Calu3 (cell line): Measurements from ENCODE around the gene HOXA3. TPM values are rescaled to one million over a fixed set of nuclear protein-coding genes. Genes with fewer than 3 reads are reported as not detected.

ENCODE experiments used
- BruUV-seq: library from RNA; stranded (reverse); fragments of 400-500 nt; replicated peaks from 2 replicates; lab custom pipeline; 2021; lab: Mats Ljungman, UMichigan
- CTCF ChIA-PET: fragments of 300-600 bp; sonication (Branson Sonifier 250); formaldehyde crosslinking; loops from one replicate; lab custom pipeline; 2022; ENCODE audit warnings: antibody characterized with exemption; lab: Charles Lee
- DNase-seq: peaks from one replicate; pipeline ENCODE4 v3.0.0; 2022
- H3K27ac Mint-ChIP-seq: one replicate; pipeline ENCODE4 v1.8.0; 2022; ENCODE audit warnings: mixed read lengths; ENCODE audit not compliant: unreplicated experiment
- H3K27me3 Mint-ChIP-seq: one replicate; pipeline ENCODE4 v1.8.0; 2022; ENCODE audit warnings: mixed read lengths; ENCODE audit not compliant: unreplicated experiment
- H3K36me3 Mint-ChIP-seq: one replicate; pipeline ENCODE4 v1.8.0; 2022; ENCODE audit warnings: mild to moderate bottlenecking, moderate library complexity, mixed read lengths; ENCODE audit not compliant: insufficient read depth, unreplicated experiment
- H3K4me1 Mint-ChIP-seq: one replicate; pipeline ENCODE4 v1.8.0; 2022; ENCODE audit warnings: mild to moderate bottlenecking, low read depth, mixed read lengths; ENCODE audit not compliant: unreplicated experiment
- H3K4me3 Mint-ChIP-seq: one replicate; pipeline ENCODE4 v1.8.0; 2022; ENCODE audit warnings: mild to moderate bottlenecking, low read depth, moderate library complexity, mixed read lengths; ENCODE audit not compliant: unreplicated experiment
- H3K9me3 Mint-ChIP-seq: one replicate; pipeline ENCODE4 v1.8.0; 2022; ENCODE audit warnings: low read depth, mixed read lengths; ENCODE audit not compliant: unreplicated experiment
- intact Hi-C: fragments of 100-400 bp; cut with micrococcal nuclease; formaldehyde crosslinking; loops from one replicate; pipeline ENCODE4 v1.10.0; 2022; ENCODE audit not compliant: unreplicated experiment
- total RNA-seq: library from RNA; stranded (reverse); gene quantifications from 2 replicates; pipeline ENCODE4 v1.2.3, GENCODE V29; 2022
- TF ChIP-seq, protein P1 (sequence below): fragments of 200-600 bp; IDR thresholded peaks from one replicate; pipeline ENCODE4 v1.8.0; 2022; ENCODE audit warnings: antibody characterized with exemption; ENCODE audit not compliant: unreplicated experiment

HOXA3 gene
- total RNA-seq, 1 experiment from 2014 or later = 20.9 TPM

DNA sequence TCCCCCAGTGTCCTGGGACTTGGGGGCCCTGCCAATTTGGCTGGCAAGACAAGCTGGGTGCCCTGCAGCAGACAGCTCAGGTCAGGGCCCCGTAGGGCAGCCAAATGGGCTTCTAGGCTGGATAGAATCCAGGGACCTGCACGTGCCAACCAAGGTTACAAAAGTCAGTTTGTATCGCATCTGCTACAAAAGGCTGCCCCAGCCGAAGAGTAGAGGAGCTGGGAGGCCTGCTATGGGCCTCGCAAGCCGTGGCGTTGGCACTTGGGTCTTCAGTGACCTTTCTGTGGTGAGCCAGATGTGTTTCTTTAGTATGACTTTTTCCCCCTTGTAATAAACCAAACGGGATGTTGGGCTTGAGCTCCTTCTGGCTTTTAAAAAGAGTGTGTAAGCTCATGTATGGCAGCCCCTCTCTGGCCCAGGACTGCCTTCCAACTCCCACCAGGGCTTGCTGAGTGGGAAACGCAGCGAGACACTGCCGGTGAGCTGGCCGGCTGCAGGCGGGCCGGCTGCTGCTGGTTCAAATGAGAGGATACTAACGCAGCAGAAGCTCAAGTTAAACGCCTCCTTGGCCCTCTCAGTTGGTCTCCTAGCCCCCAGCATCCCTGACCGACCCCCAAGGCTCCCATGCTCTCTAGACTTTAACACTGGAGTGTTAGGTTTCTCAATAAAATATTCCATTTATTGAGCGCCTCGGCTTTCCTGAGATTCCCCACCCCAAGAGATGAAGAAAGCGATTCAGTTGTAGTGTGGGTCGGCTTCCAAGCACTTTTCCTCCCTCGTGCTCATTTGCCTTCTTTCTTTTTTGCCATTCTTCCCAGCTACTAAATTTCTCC is 24.8 kb upstream of the HOXA3 start:
- CTCF ChIA-PET = interaction anchor here (1.4 kb wide), 2 partner anchors 12 to 15 kb away, joined by 3 read pairs; no protein-coding TSS in a partner anchor
- TF ChIP-seq, protein P1, sequence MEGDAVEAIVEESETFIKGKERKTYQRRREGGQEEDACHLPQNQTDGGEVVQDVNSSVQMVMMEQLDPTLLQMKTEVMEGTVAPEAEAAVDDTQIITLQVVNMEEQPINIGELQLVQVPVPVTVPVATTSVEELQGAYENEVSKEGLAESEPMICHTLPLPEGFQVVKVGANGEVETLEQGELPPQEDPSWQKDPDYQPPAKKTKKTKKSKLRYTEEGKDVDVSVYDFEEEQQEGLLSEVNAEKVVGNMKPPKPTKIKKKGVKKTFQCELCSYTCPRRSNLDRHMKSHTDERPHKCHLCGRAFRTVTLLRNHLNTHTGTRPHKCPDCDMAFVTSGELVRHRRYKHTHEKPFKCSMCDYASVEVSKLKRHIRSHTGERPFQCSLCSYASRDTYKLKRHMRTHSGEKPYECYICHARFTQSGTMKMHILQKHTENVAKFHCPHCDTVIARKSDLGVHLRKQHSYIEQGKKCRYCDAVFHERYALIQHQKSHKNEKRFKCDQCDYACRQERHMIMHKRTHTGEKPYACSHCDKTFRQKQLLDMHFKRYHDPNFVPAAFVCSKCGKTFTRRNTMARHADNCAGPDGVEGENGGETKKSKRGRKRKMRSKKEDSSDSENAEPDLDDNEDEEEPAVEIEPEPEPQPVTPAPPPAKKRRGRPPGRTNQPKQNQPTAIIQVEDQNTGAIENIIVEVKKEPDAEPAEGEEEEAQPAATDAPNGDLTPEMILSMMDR = no peak
- H3K27ac Mint-ChIP-seq = no peak overlapping the region
- intact Hi-C loops = no loop called here
- no peaks in the 10 kb centered on the region for H3K9me3 Mint-ChIP-seq
- H3K27me3 Mint-ChIP-seq = no peaks in the 10 kb centered on the region
- peaks cover 19% of the 10 kb centered on the region for H3K36me3 Mint-ChIP-seq
- H3K4me3 Mint-ChIP-seq = no peak overlapping the region
- H3K4me1 Mint-ChIP-seq = peaks cover 16% of the 10 kb centered on the region
- no peak for DNase-seq
- BruUV-seq = no TSS peak

DNA sequence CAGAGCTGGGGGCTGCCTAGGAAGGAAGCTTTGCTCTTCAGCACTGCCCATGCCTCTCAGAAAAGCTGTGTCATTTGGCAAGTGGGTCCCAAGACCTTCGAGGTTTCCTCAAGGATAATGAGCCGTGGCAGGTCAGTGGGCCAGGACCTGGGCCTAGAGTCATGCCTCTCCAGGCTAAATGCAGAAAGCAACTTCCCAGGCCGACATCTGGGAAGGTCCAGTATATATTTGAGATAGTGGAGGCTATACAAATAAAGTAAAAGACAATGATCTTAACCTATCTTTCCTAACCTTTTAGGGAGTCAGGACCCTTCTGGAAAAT is 24.1 kb upstream of the HOXA3 start:
- Mint-ChIP-seq H3K9me3 (no peaks in the 10 kb centered on the region), H3K4me1 (peaks cover 23% of the 10 kb centered on the region), H3K36me3 (peaks cover 26% of the 10 kb centered on the region), H3K4me3 (no peak overlapping the region), H3K27me3 (no peaks in the 10 kb centered on the region), H3K27ac (no peak overlapping the region)
- BruUV-seq = no TSS peak
- intact Hi-C loops = no loop called here
- DNase-seq = no peak
- TF ChIP-seq, protein P1 = no peak
- CTCF ChIA-PET = interaction anchor here (1.4 kb wide), 1 partner anchor 12 kb away, joined by 3 read pairs; no protein-coding TSS in a partner anchor

DNA sequence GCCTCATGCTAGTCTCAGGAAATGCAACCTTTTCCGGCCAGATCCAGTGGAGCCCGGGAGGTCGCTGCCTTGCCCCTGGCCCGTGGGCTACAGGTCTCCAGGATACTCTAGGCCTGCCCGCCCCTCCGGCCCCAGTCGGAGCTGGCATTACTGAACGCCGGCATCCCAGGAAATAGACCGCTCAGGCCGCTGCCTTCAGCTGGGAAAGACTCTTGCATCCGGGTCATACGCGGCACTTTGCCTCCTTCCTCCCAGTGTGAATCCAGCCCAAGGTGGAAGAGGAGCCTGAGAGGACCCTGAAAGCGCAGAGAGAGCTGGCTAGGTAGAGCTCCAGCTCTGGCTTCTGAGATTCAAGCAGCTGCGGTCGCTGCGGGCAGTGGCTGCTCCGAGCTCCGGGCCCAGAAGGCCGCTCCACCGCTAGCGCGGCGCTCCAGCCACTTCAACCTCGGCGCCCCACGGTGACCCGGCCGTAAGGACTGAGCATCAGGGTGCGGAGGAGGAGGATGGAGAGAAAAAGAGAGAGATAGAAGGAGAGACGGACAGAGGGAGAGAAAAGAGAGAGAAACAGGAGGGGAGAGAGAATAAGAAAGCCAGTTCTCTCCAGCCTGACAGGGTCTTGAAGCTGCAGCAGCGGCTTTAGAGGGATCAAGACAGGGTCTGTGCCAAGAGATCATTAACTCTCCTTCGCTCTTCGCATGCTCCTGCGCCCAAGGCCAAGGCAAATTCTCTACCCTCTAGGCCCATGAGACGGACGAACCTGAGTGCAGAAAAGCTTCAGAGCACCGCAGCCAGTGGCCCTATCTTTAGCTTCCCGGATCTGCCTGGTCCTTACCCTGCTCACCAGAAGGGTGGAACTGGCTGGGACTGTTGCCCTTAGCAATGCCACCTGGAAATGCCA is 23.5 kb upstream of the HOXA3 start:
- Mint-ChIP-seq H3K4me3 (no peak overlapping the region), H3K27ac (no peak overlapping the region), H3K9me3 (no peaks in the 10 kb centered on the region), H3K36me3 (peaks cover 28% of the 10 kb centered on the region), H3K4me1 (peaks cover 28% of the 10 kb centered on the region), H3K27me3 (no peaks in the 10 kb centered on the region)
- no peak for DNase-seq
- TF ChIP-seq, protein P1 = no peak
- intact Hi-C loops = no loop called here
- CTCF ChIA-PET = no interaction called here
- no TSS peak for BruUV-seq

DNA sequence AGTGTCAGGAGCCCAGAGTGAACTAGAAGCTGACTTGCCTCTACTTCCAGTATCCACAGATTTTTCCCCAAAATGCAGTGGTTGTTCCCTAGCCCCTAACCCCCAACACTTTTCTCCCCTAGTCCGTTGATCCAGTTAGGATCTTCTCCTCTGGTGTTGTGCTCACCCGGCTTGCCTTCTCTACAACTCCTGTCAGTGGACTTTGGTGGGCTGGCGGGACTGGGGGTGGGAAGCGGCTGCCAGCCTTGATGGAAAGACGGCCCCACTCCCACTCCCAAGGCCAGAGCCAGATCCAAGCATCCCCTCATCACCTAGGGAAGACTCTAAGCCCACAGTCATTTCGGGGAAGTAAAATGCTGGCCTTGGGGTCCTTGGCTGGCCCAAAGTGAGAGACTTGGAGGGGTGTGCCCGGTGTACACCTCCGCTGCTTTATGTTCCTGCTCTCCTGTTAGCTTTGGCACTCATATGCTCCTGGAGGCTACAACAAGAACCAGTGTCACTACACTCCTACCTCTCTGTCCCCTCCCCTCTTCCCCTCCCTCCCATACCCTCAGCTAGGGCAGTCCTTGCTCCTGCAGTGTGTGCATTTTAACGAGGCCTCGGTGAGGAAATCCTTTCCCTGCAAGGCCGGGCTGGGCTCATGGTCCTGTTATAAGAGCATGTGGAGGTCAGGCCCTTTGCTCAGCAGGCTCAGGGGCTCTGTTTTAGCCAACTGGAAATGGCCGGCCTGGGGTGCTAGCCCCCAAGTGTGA is 22.7 kb upstream of the HOXA3 start:
- Mint-ChIP-seq H3K9me3 (no peaks in the 10 kb centered on the region), H3K27ac (peak overlapping the region; percentile 3), H3K4me1 (peaks cover 35% of the 10 kb centered on the region), H3K27me3 (no peaks in the 10 kb centered on the region), H3K4me3 (peak overlapping the region; percentile 72), H3K36me3 (peaks cover 31% of the 10 kb centered on the region)
- DNase-seq = no peak
- BruUV-seq = no TSS peak
- intact Hi-C loops = no loop called here
- TF ChIP-seq, protein P1 = no peak
- CTCF ChIA-PET = no interaction called here
